IPS DF 6.9 (cell line): ENCODE measurements around the gene ADARB1.

Experiments
- DNase-seq: peaks from one replicate; pipeline ENCODE4 v3.0.0-alpha.2; 2013; ENCODE audit warnings: low read depth, low spot score
- H3K27ac ChIP-seq: one replicate; pipeline ENCODE4 v1.5.1; 2013; ENCODE audit warnings: low read length, control low read depth
- H3K27me3 ChIP-seq: 2 replicates; pipeline ENCODE4 v1.6.1; 2013; ENCODE audit warnings: mild to moderate bottlenecking, low read length; ENCODE audit not compliant: control insufficient read depth, insufficient read depth
- H3K36me3 ChIP-seq: 2 replicates; pipeline ENCODE4 v1.6.1; 2013; ENCODE audit warnings: low read length; ENCODE audit not compliant: control insufficient read depth, insufficient read depth
- H3K4me1 ChIP-seq: 2 replicates; pipeline ENCODE4 v1.6.1; 2013; ENCODE audit warnings: low read length; ENCODE audit not compliant: control insufficient read depth, insufficient read depth
- H3K4me3 ChIP-seq: 2 replicates; pipeline ENCODE4 v1.5.1; 2013; ENCODE audit warnings: mild to moderate bottlenecking, low read length
- H3K9me3 ChIP-seq: 2 replicates; pipeline ENCODE4 v1.6.1; 2013; ENCODE audit warnings: low read length, inconsistent platforms; ENCODE audit not compliant: control insufficient read depth, insufficient read depth
- WGBS: extraction: QIAGEN DNeasy Blood & Tissue Kit; methylation state at CpG from one replicate; pipeline ENCODE4 v1.1.7; 2013; ENCODE audit warnings: mixed read lengths, missing lambda C conversion rate; ENCODE audit not compliant: insufficient read length, insufficient coverage; 5-methylcytosine and 5-hydroxymethylcytosine counted together

The ADARB1 gene

DNA sequence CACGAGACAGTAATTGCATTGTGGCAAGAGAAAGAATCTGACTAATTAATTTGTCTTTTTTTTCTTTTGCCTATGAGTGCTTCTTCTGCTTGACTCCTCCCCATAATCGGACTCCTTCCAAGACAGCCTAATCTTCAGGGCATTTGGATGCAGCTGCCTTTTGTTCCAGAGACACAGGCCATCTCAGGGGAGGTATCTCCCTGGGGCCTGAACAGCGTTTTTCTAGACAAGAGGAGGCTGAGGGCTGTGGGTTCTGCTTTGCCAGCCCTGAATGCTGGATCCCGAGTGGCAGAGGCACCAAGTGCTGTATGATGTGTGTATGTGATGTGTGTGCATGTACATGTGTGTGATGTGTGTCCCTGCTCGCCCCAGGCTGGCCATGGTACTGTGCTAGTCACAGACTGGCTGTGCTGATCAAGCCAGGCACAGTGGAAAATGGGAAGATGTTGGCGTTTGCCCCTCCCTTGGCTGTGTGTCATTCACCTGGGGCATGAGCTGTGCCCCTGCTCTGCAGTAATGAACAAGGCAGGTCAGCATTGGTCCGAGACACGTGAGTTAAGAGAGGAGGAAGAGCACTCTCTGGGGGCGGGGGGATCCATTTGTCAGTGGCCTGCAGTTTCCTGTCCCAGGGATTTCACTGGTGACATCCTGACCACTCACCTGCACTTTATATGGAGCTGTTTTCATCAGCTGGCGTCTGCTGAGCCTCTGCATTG is 77.2 kb downstream of the ADARB1 start:
- no CpG with 5 or more reads among the region's 10 CpGs for WGBS
- H3K4me1 ChIP-seq = peaks cover 2% of the 10 kb centered on the region; the same call in 1 of the 2 replicates
- no peaks in the 10 kb centered on the region for H3K27me3 ChIP-seq
- no peaks in the 10 kb centered on the region for H3K9me3 ChIP-seq
- DNase-seq = no peak
- H3K4me3 ChIP-seq = no peak overlapping the region; the same call in 1 of the 2 replicates
- H3K27ac ChIP-seq = no peak overlapping the region
- H3K36me3 ChIP-seq = no peaks in the 10 kb centered on the region

- Histone ChIP-seq H3K4me1 (peaks cover 2% of the 10 kb centered on the region; the same call in 1 of the 2 replicates), H3K4me3 (no peak overlapping the region), H3K27me3 (no peaks in the 10 kb centered on the region), H3K36me3 (no peaks in the 10 kb centered on the region), H3K9me3 (no peaks in the 10 kb centered on the region), H3K27ac (no peak overlapping the region)
- DNase-seq = no peak
- WGBS = no CpG with 5 or more reads among the region's 24 CpGs
Observed at GRCh38 chr21:45152265-45152746, 77.9 kb downstream of the ADARB1 start.

- H3K27ac ChIP-seq = no peak overlapping the region
- no peak overlapping the region for H3K4me3 ChIP-seq
- H3K27me3 ChIP-seq = no peaks in the 10 kb centered on the region
- no CpG with 5 or more reads among the region's 11 CpGs for WGBS
- 0 out of 2 replicates have a peak, but pooled peaks cover 2% of the 10 kb centered on the region for H3K4me1 ChIP-seq
- no peaks in the 10 kb centered on the region for H3K9me3 ChIP-seq
- H3K36me3 ChIP-seq = no peaks in the 10 kb centered on the region
- no peak for DNase-seq
Observed at GRCh38 chr21:45153358-45154318, 79.3 kb downstream of the ADARB1 start.

DNA sequence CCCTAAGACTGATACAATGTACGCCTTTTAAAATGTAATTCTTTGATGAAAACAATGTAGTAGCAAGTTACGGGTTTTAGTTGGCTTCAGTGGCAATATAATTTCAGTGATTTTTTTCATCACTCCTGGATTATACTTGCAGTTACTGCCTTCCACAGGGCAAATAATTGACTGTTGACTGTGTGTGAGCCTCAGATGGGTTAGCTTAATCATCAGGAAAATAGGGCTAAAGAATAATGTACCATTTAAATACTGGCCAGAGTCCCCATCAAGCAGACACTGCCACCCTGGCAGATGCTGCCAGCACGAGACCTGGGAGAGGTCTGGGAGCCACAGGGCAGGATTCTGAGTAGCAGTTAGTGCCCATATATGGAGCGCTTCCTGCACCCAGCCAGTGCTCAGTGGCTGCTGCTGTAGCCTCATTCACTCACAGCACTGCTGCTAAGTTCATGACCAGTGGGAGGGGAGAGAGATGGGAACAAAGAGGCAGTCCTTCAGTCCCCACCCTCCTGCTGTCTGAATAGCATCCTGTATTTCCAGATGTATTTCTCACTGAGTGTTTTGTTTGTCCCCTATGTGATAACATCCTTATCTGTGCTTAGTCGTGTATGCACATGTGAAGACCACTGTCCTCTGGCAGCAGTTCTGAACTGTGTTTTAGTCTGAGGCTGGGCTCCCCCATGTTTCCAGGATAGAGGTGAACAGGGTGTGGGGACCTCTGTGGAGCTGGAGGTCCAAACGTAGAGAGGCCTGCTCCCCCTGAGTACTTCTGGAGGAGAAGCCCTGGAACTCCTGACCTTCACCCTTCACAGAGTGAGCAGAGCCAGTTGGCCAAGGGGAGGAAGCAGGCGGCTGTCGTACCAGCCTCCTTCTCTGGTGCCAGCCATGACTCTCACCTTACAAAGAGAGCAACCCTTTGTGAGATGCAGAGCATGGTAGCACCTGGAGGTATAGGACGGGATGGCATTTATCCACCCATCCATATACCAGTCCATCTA is 80.4 kb downstream of the ADARB1 start:
- no peak overlapping the region for H3K4me3 ChIP-seq
- H3K9me3 ChIP-seq = no peaks in the 10 kb centered on the region
- no peaks in the 10 kb centered on the region for H3K36me3 ChIP-seq
- no peak for DNase-seq
- 0 out of 2 replicates have a peak, but pooled peaks cover 2% of the 10 kb centered on the region for H3K4me1 ChIP-seq
- WGBS = no CpG with 5 or more reads among the region's 9 CpGs
- H3K27me3 ChIP-seq = no peaks in the 10 kb centered on the region
- H3K27ac ChIP-seq = no peak overlapping the region

GRCh38 chr21:45155910-45156309 is 81.5 kb downstream of the ADARB1 start:
- no peak for DNase-seq
- H3K27ac ChIP-seq = no peak overlapping the region
- no peaks in the 10 kb centered on the region for H3K9me3 ChIP-seq
- 0 out of 2 replicates have a peak, but pooled peaks cover 2% of the 10 kb centered on the region for H3K4me1 ChIP-seq
- H3K36me3 ChIP-seq = no peaks in the 10 kb centered on the region
- no peak overlapping the region for H3K4me3 ChIP-seq
- no peaks in the 10 kb centered on the region for H3K27me3 ChIP-seq

- H3K4me1 ChIP-seq = peaks cover 5% of the 10 kb centered on the region; the same call in 1 of the 2 replicates
- 100% methylated on average over 2 of the region's 3 CpGs for WGBS
Observed at GRCh38 chr21:45156459-45156858, 82.1 kb downstream of the ADARB1 start.

DNA sequence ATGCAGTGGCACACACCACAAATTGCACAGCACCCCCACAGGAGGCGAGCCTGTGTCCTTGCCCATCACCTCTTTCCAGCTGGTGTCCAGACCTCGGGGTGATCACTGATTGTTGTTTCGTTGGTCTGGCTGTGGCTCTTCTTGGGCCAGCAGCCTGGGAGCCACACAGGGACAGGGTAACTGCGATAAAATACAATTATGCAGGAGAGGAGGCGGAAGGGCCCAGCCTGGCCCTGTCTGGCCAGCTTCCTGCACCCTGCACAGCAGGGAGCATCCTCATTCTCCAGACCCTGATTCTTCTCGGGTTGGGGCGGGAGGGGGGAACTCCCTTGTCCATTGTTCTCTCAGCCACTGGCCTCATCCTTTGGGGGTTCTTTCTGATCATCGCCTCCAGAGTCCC is 83.6 kb downstream of the ADARB1 start:
- no peaks in the 10 kb centered on the region for H3K27me3 ChIP-seq
- no CpG with 5 or more reads among the region's 8 CpGs for WGBS
- H3K4me1 ChIP-seq = peaks cover 5% of the 10 kb centered on the region; the same call in 1 of the 2 replicates
- no peak overlapping the region for H3K27ac ChIP-seq
- no peaks in the 10 kb centered on the region for H3K9me3 ChIP-seq
- no peak for DNase-seq
- no peak overlapping the region for H3K4me3 ChIP-seq
- no peaks in the 10 kb centered on the region for H3K36me3 ChIP-seq

More at GRCh38 chr21:45156459-45156858, 82.1 kb downstream of the ADARB1 start:
- Histone ChIP-seq H3K27me3 (no peaks in the 10 kb centered on the region), H3K27ac (no peak overlapping the region), H3K36me3 (no peaks in the 10 kb centered on the region), H3K4me3 (no peak overlapping the region), H3K9me3 (no peaks in the 10 kb centered on the region)
- no peak for DNase-seq

DNA sequence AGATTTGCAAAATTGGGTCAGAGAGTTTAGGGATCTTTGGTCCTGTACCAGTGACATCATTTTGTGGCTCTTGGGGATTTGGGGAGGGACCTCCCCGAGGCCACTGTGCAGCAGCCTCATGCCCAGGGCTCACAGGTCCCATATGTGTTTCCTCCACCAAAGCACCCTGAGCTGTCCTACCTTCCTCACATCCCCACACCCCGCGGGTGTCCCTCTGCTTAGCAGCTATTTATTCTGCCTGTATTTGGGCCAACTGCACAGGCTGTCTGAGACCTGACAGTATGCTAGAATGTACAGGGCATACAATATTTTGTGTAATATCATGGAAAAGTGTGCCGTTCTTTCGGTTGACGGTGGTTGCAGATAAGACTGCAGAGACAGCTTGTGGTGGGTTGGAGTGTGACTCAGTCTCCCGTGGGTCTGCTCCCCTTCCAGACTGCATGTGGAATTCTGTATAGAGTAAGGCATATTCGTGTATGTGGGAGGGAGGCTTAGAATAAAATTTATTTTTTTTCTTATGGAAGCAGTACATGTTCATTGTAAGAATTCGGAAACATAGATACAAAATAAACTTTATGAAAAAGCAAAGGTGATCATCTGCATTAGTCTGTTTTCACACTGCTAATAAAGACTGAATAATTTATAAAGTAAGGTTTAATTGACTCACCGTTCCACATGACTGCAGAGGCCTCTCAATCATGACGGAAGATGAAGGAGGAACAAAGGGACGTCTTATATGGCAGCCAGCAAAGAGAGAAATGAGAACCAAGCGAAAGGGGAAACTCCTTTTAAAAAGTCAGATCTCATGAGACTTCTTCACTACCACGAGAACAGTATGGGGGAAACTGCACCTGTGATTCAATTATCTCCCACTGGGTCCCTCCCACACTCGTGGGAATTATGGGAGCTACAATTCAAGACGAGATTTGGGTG is 84.4 kb downstream of the ADARB1 start:
- H3K9me3 ChIP-seq = no peaks in the 10 kb centered on the region
- H3K27me3 ChIP-seq = no peaks in the 10 kb centered on the region
- DNase-seq = no peak
- peaks cover 5% of the 10 kb centered on the region; the same call in 1 of the 2 replicates for H3K4me1 ChIP-seq
- H3K4me3 ChIP-seq = no peak overlapping the region
- no peaks in the 10 kb centered on the region for H3K36me3 ChIP-seq
- WGBS = no CpG with 5 or more reads among the region's 16 CpGs
- no peak overlapping the region for H3K27ac ChIP-seq

GRCh38 chr21:45160198-45160597 is 85.8 kb downstream of the ADARB1 start:
- no peaks in the 10 kb centered on the region for H3K27me3 ChIP-seq
- no peaks in the 10 kb centered on the region for H3K9me3 ChIP-seq
- no CpG with 5 or more reads among the region's 7 CpGs for WGBS
- H3K27ac ChIP-seq = no peak overlapping the region
- peaks cover 3% of the 10 kb centered on the region; the same call in 1 of the 2 replicates for H3K4me1 ChIP-seq
- no peaks in the 10 kb centered on the region for H3K36me3 ChIP-seq
- H3K4me3 ChIP-seq = no peak overlapping the region
- no peak for DNase-seq
